ENCODE data around the gene ENTPD8.
A peak's percentile ranks its signal among the peaks of the same experiment; 100 is the strongest.

ENTPD8 gene

DNA sequence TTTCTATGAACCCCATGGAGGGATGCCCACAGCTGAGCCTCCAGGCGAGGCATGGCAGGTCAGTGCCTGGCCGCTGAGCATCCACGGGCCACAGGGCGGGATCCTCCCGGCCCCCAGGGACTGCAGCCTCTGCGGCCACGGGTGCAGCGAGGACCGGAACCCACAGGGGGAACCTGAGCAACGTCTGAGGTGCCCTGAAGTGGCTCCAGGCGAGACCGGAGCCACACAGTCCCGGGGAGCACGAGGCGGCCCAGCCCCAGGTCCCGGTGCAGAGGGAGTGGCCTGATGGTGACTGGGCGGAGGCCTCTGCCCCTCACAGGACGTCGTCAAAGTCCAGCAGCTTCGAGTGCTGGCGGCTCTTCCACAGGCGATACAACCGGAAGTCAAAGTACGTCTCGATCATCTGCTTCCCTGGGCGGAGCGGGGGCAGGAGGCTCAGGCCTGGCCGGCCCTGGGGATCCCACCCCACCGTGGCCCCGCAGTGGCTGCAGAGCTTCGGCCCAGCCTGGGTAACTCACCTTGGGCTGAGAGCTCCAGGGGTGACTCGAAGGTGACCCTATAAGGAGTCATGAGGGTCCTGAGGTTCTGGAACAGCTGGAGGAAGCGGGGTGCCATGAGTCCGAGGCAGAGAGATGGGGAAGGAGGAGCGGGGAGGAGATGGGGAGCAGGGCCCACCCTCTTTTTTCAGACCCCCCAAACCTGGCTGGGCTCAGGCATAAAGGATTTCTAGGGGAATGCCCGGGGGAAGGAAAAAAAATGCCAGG lies 8.1 kb upstream of the ENTPD8 start:
- DNase-seq (ENCODE audit: extremely low read depth in 1 of 2, low read depth in 1 of 2), result no peak

DNA sequence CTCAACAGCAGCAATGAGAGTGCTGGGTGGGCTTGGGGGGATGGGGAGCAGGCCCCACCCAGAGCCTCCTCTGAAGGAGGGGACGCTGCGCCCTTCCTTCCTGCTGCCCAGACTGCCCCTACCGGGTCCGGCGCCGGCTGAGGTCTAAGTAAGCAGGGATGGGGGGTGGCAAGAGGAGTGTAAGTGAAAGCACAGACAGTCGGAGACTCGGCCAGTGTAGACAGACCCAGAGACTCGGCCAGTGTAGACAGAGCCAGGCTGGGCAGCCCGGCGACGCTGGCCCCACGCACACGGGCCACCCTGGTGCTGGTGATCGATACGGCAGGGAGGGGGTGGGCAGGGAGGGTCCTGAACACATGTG lies 7.4 kb upstream of the ENTPD8 start:
- DNase-seq (ENCODE audit: extremely low read depth in 1 of 2, low read depth in 1 of 2), result no peak

DNA sequence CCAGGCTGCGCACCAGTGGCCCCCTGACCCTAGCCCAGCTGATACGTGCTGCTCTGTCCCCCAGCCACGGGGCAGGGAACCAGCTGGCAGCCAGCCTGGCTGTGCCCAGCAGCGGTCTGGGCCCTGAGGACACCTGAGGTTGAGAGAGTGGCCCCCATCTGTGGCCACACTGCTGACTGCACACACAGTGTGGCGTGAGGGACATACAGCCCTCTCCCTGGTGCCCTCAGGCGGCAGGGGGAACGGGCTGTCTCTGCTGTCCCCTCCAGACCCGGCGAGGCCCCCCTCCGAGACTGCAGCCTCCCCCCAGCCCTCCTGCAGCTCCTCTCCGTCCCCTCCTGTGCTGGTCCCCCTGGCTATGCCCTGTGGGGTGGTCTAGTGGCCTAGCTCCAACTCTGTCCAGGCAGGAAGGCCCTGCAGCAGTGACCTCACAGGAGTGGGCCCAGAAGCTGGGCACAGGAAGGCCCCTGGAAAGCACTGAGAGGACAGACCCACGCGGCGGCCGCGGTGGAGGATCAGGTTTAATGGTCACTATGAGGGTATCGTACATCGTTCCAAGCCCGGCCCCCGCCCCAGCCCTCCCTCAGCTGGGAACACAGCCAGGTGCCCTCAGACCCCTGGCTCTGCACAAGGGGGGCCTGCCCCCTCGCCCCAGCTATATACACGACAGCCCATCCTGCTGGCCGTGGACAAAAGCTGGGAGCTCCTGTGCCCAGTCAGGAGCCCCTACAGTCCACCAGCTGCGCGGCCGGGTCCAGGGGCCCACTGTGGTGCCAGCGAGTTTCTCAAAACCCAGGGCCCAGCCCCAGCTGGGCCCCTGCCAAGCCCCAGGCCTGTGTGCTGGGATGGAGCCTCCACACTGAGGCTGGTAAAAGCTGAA lies 6.8 kb upstream of the ENTPD8 start:
- no peak for DNase-seq (ENCODE audit: extremely low read depth in 1 of 2, low read depth in 1 of 2)

DNA sequence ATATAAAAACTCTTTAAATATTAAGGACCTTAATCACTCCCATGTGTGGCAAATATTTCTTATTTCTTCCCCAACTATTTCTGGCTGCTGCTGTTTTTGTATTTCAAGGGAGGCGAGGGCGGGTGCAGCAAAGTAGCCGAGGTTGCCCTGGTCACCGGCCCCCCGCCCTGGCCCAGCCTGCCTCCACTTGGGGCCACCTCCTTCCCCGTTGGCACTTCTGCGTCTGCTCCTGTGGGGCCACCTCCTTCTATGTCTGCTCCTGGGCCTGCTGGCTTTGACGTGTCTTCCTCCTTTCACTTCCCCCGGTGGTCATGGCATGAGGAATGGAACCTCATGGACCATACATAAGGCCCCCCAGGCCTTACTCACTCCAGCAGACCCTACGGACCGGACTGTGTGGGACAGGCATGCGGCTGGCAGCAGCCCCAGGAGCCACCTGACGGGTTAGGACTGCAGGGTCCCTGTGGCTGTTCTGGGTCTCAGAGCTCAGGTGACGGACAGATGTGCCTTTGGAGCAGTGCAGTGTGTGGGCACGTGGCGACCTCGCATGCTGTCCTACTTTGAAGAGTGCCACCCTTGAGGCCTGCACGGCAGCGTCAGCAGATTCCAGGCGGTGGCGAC lies 5.8 kb upstream of the ENTPD8 start:
- no peak for DNase-seq (ENCODE audit: extremely low read depth in 1 of 2, low read depth in 1 of 2)

DNA sequence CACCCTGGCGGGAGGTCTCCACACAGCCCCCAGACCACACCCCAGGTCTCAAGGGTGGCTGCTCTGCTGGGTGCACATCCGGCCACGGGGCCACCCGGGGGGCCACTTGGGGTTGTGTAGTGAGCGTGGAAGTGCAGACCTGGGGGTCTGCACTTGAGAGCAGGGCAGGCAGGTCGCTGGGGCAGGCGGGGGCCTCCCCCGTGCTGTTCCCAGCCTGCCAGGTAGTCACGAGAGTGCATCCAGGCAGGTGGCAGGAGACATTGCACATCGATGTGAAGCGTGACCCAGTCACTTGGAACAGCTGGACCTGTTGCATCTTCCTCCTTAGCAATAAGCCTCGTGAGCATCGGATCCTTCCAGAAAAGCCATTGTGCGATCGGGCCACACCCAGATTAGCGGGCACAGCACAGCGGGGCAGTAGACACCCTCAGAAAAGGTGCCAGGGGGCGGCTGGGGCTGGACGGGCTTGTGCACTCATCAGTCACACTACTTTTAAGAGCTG lies 4.8 kb upstream of the ENTPD8 start:
- no peak for DNase-seq (ENCODE audit: extremely low read depth in 1 of 2, low read depth in 1 of 2)

DNA sequence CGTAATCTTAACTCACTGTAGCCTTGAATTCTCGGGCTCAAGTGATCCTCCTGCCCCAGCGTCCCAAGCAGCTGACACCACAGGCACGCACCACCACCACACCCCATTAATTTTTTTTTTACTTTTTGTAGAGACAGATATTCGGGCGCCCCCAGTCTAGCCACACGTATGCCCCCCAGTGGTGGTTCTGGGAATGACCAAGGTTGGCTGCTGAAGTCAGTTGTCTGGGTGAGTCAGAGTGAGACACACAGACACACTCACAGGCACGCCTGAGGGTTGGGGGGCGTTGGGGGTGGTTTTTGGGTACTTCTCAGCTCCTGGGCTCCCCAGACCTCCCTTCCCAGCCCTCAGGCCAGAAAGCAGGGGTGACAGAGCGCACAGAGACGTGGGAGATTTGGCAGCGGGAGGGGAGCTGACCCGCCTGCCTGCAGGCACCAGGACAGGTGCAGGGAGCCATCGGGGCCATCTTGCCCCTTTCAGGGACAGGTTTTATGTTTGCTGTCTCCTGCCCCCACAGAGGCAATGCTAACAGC lies 4.2 kb upstream of the ENTPD8 start:
- DNase-seq (ENCODE audit: extremely low read depth in 1 of 2, low read depth in 1 of 2), result peak; percentile 52 to 75

DNA sequence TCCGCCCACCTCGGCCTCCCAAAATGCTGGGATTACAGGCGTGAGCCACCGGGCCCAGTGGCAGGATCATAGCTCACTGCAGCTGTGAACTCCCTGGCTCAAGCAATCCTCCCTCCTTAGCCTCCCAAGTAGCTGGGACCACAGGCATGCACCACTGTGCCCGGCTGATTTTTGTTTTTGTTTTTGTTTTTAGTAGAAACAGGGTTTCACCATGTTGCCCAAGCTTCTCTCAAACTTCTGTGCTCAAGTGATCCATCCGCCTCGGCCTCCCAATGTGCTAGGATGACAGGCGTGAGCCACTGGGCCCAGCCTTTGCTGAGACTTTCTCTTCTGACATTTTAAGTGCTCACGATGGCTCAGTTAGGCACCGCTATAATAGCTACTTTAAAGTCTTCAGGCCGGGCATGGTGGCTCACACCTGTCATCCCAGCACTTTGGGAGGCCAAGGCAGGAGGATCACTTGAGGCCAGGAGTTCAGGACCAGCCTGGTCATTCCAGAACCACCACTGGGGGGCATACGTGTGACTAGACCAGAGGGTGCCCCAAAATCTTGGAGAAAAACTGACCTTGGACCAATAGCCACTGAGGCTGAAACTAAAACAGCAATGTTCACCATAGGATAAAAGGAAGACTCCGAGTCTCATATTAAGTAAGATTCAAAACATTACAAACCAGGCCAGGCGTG lies 3.1 kb upstream of the ENTPD8 start:
- no peak for DNase-seq (ENCODE audit: extremely low read depth in 1 of 2, low read depth in 1 of 2)

DNA sequence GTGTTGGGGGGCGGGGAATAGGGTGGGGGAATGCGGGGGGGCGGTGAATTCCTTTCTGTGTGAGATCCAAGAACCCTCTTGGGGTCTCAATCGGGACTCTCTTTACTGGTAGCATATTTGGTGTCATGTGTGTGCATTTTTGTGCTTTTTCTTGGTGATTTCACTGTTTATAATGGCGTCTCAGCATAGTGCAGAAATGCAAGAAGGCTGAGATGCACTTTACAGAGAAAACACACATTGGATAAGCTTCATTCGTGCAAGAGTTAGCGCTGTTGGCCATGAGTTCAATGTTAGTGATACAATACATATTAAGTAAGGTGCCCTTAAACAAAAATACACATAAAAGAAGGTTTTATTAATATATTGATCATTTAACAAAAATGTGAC lies 771 bp upstream of the ENTPD8 start:
- no peak for DNase-seq (ENCODE audit: extremely low read depth in 1 of 2, low read depth in 1 of 2)

DNA sequence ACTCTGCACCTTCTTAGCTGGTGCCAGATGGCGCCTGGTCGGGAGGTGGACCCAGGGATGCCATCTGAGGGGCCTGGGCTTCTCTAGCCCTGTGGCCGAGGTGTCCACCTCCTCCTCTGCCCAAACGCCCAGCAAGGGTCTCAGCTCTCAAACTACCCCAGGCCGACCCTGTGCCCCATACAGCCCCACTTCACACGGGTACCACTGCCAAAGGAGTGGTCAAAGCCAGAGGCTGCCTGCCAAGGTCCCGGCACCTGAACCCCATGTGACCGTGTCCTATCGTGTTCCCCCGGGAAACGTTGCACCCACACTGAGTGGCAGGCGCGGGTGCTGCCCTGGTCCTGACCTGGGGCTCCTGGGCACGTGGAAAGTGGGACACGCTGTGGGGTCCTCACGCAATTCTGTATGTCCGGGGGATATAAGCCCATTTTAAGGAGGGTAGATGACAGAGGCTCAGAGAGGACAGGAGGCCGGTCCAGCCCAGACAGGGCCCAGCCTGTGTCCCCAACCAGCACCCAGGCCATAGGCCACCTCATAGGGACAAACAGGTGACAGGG lies 1.9 kb downstream of the ENTPD8 start:
- no peak for DNase-seq (ENCODE audit: extremely low read depth in 1 of 2, low read depth in 1 of 2)

DNA sequence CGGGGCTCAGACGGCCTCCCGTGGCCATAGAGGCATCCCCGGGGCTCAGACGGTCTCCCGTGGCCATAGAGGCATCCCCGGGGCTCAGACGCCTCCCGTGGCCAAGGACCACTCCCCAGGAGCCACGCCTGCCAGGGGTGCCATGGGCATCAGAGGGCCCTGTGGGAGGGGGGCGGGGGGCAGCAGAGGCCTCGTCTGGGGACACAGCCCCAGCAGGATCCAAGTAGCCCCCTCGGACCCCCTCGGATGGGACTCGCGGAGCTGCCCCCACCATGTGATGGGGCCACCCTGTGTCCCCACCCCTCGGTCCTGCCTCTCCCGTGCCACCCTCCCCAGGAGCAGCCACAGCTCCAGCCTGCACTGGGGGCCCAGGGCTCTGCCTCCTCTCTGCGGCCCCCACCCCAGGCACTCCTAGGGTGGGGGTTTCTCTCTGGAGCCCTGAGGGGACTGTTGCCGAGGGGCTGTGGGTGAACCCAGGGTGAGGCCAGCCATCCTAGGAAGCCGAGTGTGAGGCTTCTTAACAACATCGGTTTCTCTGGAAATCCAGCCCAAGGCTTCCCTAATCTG lies 2.5 kb downstream of the ENTPD8 start:
- DNase-seq (ENCODE audit: extremely low read depth in 1 of 2, low read depth in 1 of 2), result no peak

DNA sequence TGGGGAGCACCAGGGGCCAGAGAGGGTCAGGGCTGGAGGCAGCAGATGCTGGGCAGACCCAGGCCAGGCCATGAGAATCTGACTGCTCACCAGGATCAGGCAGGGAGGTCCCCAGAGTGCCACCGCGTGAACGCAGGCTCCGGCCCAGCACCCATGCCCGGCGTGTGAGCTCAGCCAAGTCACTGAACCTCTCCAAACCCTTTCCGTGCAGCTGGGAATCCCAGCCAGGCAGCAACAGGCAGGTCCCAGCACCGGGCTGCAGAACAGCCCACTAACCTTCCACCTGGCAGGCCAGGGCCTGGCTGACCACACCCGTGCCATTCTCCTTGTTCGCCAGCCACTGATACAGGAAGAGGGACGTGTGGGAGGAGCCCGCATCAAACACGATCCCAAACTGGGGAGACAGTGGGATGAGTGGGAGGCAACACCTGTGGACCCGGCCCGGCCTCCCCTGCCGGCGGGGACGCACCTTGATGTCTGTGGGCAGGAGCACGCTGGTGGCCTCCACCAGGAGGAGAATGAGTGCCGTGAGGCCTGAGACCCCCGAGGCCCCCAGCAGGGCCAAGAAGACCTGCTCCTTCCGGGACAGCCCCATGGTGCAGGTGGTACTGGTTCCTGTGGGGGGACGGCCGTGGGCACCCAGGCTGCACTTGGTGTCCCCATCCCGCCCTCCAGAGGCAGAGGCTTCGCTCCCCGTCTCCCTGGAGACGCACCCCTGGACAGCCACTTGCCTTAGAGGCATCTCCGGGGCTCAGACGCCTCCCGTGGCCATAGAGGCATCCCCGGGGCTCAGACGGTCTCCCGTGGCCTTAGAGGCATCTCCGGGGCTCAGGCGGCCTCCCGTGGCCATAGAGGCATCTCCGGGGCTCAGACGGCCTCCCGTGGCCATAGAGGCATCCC lies 3.2 kb downstream of the ENTPD8 start:
- no peak for DNase-seq (ENCODE audit: extremely low read depth in 1 of 2, low read depth in 1 of 2)

DNA sequence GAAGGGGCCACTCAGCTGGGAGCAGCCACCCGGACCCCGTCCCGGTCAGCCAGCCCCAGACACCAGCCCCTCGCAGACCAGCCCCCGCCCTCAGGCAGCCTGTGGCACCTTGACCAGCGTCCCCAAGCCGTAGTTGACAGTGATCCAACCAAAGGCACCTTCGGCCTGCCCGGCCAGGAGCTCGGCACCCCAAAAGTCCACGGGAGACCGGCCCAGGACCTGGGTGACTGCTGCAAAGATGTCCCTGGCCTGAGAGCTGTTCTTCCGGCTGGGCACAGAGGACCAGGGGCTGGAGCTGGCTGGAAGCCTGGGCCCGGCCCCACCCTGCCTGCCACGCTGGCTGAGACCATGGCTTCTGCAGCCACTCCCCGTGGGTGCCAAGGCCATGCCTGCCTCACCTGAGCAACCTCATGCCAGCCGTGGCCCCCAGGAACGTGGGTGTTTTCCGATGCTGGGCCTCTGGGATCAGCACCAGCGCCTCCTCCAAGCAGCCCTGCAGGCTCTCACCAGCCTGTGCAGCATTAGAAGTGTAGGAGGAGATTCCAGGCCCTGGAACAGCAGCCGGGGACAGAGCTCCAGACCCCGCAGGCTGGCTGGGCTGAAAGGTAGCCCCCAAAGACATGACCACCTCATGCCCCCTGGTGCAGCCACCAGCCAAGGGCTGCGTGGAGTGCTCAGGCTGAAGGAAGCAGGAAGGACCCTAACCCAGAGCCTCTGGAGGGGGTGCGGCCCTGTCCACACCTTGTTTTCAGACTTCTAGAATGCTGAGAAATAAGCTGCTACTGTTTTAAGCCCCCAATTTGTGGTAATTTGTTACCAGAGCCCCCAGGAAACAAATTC lies 4.2 kb downstream of the ENTPD8 start:
- DNase-seq (ENCODE audit: extremely low read depth in 1 of 2, low read depth in 1 of 2), result no peak

DNA sequence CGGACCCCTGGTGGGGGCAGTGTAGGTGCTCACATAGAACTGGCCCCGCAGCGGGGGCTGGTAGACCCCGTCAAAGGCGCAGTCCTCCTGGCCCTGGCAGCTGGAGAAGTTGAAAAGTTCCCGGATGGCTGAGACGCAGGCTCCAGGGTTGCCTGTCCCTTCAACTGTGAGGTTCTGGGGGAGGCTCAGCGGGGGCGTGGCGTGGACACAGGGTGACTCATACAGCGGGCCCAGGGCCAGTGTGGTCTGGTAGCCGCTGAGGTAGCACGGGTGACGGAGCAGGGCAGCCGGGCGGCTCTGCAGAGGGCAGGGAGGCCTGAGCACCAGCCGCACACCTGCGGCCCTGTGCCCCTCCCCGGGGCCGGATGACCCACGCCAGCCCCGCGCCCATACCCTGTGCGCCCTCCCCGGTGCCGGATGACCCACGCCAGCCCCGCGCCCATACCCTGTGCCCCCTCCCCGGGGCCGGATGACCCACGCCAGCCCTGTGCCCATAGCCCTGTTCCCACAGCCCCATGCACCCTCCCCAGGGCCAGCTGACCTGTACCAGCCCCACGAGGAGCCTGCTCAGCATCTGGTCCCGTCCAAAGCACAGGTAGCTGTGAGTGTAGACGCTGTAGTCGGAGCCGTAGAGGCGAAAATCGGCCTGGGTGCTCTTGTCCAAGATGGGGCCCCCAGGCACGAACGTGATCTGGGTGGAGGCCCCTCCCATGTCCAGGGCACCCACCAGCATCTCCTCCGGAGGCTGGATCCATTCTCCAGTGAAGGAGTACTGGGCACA lies 5.0 kb downstream of the ENTPD8 start:
- no peak for DNase-seq (ENCODE audit: extremely low read depth in 1 of 2, low read depth in 1 of 2)

DNA sequence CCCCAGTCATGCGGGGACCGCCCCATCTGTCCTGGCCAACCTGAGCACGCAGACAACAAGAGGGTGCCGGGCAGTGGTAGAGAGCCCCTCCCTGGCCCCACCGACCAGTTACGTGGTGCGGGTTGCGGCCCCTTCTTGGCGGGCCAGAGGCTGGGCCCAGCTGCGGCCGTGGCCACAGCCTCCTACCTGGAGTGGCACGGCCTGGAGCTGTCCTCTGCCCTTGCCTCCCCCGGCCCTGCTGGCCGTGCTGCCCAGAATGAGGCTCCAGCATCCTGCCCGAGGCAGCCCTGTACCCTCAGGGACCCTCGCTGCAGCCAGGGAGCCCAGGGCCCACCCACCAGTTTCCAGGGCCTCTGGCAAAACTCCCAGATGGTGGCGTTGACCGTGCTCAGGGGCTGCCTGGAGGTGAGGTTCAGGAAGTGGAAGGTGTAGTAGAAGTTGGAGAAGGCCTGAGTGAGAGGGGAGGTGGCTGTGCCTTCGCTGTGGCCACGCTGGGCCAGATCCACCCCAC lies 5.7 kb downstream of the ENTPD8 start:
- no peak for DNase-seq (ENCODE audit: extremely low read depth in 1 of 2, low read depth in 1 of 2)

DNA sequence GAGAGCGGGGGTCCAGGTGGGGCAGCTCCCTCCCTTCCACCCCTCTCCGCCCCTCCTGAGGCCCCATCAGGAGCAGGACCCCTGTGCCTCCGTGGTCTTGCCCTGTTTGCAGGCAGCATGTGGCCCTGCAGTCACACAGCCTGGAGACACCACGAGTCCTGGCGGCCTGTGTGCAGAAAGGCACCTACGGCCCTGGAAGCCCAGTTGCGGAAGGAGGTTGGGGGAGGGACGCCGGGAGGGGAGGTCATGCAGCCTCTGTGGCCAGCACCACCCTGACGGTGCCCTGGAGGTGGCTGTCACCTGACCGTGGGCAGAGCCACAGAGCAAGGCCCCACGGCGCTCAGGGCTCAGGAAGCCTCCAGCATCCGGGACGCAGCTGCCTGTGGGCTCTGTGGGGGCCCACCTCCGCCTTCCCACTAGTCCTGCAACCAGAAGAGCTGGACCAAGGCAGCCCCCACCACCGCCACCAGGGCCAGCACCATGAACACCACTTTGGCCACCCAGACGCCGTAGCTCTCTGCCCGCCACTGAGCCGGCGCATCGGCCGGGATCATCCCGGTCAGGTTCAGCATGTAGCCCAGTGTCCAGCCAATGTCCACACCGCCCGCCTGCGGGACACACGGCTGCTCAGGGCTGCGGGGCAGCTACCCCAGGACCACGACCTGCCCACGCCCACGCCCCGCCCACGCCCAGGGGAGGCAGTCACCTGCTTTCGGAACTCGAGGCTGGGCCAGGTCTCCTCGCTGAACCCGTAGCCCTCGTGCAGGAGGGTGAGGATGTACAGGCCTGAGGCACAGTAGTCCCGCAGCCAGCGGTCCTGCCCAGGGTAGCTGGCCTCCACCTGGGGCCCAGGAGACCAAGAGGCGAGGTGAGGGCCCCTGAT lies 6.4 kb downstream of the ENTPD8 start:
- DNase-seq (ENCODE audit: extremely low read depth in 1 of 2, low read depth in 1 of 2), result no peak

DNA sequence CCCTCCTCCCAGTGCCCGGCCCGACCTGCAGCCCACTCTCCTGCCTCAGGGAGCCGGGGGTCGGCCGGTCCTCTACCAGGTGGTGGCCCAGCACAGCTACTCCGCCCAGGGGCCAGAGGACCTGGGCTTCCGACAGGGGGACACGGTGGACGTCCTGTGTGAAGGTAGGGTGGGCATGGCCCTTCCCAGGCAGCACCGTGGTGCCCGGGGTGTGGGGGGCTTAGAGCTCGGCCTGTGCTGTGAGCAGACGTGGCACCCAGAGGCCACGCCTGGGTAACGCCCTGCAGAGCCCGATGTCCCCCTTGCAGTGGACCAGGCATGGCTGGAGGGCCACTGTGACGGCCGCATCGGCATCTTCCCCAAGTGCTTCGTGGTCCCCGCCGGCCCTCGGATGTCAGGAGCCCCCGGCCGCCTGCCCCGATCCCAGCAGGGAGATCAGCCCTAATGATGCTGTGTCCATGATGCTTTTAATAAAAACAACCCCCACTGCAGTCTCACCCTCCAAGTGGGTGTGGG lies 7.2 kb downstream of the ENTPD8 start:
- no peak for DNase-seq (ENCODE audit: extremely low read depth in 1 of 2, low read depth in 1 of 2)

All from stimulated activated CD8-positive, alpha-beta memory T cell treated with anti-CD3 and anti-CD28 coated beads, Interleukin-7, amount 100 ng/mL, for 48 hours (primary cell).